OCI-LY1 (cell line): ENCODE data around the gene GLYATL1.

Experiments
- CTCF ChIP-seq: fragments of 200-600 bp; sonication (generic), shearing (Covaris generic); IDR thresholded peaks from 2 replicates; pipeline ENCODE4 v1.5.1; 2017; ENCODE audit warnings: mild to moderate bottlenecking, antibody characterized with exemption, low read length, moderate library complexity, mixed read lengths
- EZH2 ChIP-seq: fragments of 200-600 bp; sonication (generic), shearing (Covaris generic); IDR thresholded peaks from 2 replicates; pipeline ENCODE4 v1.8.0; 2017; ENCODE audit warnings: borderline replicate concordance, mixed run types, mild to moderate bottlenecking, antibody characterized with exemption, low read length, moderate library complexity, mixed read lengths

GRCh38 chr11:58928107-58928499 is 11.2 kb upstream of the GLYATL1 start:
- TF ChIP-seq CTCF = no peak
- no peak for TF ChIP-seq EZH2
